H1 (cell line): ENCODE measurements around the gene ASB7.

Source experiments
- ATF3 ChIP-seq: IDR thresholded peaks from 2 replicates; pipeline ENCODE4 v1.6.1; 2011; ENCODE audit warnings: low read depth, mild to moderate bottlenecking, low read length; ENCODE audit not compliant: insufficient read depth
- BRCA1 ChIP-seq: IDR thresholded peaks from 2 replicates; pipeline ENCODE4 v1.6.1; 2012; ENCODE audit warnings: low read depth, low read length, improper control_type of control experiment
- CHD2 ChIP-seq: IDR thresholded peaks from 2 replicates; pipeline ENCODE4 v1.6.1; 2012; ENCODE audit warnings: low read length, improper control_type of control experiment
- CTCF ChIP-seq, 3 experiments: IDR thresholded peaks; 1 replicate in 2 of 3; 2 replicates in 1 of 3; pipeline versions ENCODE4 v1.5.1 to v1.6.1; 2011; ENCODE audit warnings: low read length in 3 of 3, mild to moderate bottlenecking in 3 of 3, inconsistent platforms in 2 of 3, low read depth in 1 of 3, moderate library complexity in 1 of 3; ENCODE audit not compliant: insufficient read depth in 1 of 3; ENCODE audit errors: control extremely low read depth in 1 of 3
- EP300 ChIP-seq, 2 experiments: IDR thresholded peaks; 1 replicate in 1 of 2; 2 replicates in 1 of 2; pipeline ENCODE4 v1.6.1; 2011 to 2012; ENCODE audit warnings: low read depth in 2 of 2, low read length in 2 of 2, mild to moderate bottlenecking in 2 of 2, borderline replicate concordance in 1 of 2, inconsistent platforms in 1 of 2, moderate library complexity in 1 of 2
- EZH2 ChIP-seq: fragments of 200-600 bp; sonication (generic); IDR thresholded peaks from 2 replicates; pipeline ENCODE4 v1.7.1; 2012; ENCODE audit warnings: low read depth, mild to moderate bottlenecking, moderate library complexity, low read length, inconsistent platforms; ENCODE audit not compliant: severe bottlenecking
- GTF2F1 ChIP-seq: IDR thresholded peaks from 2 replicates; pipeline ENCODE4 v1.6.1; 2012; ENCODE audit warnings: low read depth, low read length, improper control_type of control experiment, borderline replicate concordance
- HDAC2 ChIP-seq, 2 experiments: fragments of 300-600 bp in 1 of 2; sonication (generic) in 1 of 2; IDR thresholded peaks; 2 replicates each; pipeline ENCODE4 v1.6.1; 2011 to 2012; ENCODE audit warnings: low read depth in 2 of 2, low read length in 2 of 2, mild to moderate bottlenecking in 2 of 2, moderate library complexity in 2 of 2, borderline replicate concordance in 1 of 2, inconsistent platforms in 1 of 2
- MAX ChIP-seq: IDR thresholded peaks from 2 replicates; pipeline ENCODE4 v1.6.1; 2012; ENCODE audit warnings: inconsistent platforms
- POLR2A ChIP-seq, 2 experiments: IDR thresholded peaks; 1 replicate in 1 of 2; 2 replicates in 1 of 2; pipeline ENCODE4 v1.6.1; 2011; ENCODE audit warnings: low read depth in 2 of 2, low read length in 2 of 2, mild to moderate bottlenecking in 2 of 2; ENCODE audit errors: control extremely low read depth in 1 of 2
- RFX5 ChIP-seq: IDR thresholded peaks from 2 replicates; pipeline ENCODE4 v1.6.1; 2011; ENCODE audit warnings: low read depth, low read length, improper control_type of control experiment, borderline replicate concordance
- YY1 ChIP-seq: IDR thresholded peaks from 2 replicates; pipeline ENCODE4 v1.6.1; 2011; ENCODE audit warnings: low read depth, mild to moderate bottlenecking, low read length

- TF ChIP-seq CTCF (IDR thresholded peaks at IDR 0.05; ENCODE audit: control extremely low read depth in 1 of 3, insufficient read depth in 1 of 3, low read depth in 1 of 3, low read length in 3 of 3) (no peak), CHD2 (no peak), POLR2A (IDR thresholded peaks at IDR 0.05; ENCODE audit: control extremely low read depth in 1 of 2, low read depth in 2 of 2, low read length in 2 of 2) (no peak), EZH2 (no peak), MAX (no peak), GTF2F1 (no peak), BRCA1 (no peak), HDAC2 (IDR thresholded peaks at IDR 0.05; ENCODE audit: borderline replicate concordance in 1 of 2, low read depth in 2 of 2, low read length in 2 of 2) (no peak), RFX5 (no peak), YY1 (no peak), ATF3 (no peak), EP300 (IDR thresholded peaks at IDR 0.05; ENCODE audit: borderline replicate concordance in 1 of 2, low read depth in 2 of 2, low read length in 2 of 2) (no peak)
Observed at GRCh38 chr15:100651253-100651652, 48.9 kb downstream of the ASB7 start.
